GM21423 (cell line): ENCODE measurements around the gene ACSS1.

Experiments used
- ATAC-seq: cut with Tn5 transposase; IDR thresholded peaks from one replicate; pipeline ENCODE4 v1.9.1; 2021; ENCODE audit warnings: mild to moderate bottlenecking, moderate library complexity; ENCODE audit not compliant: unreplicated experiment

Gene ACSS1

GRCh38 chr20:25046736-25047666 is 10.9 kb downstream of the ACSS1 start:
- ATAC-seq: no peak

- no peak for ATAC-seq
These were observed 11.7 kb downstream of the ACSS1 start for GRCh38 chr20:25046181-25046641.

GRCh38 chr20:25045343-25045712 is 12.6 kb downstream of the ACSS1 start:
- ATAC-seq: no peak

GRCh38 chr20:25044660-25045342 is 13.1 kb downstream of the ACSS1 start:
- ATAC-seq: no peak

- no peak for ATAC-seq
These were observed 13.7 kb downstream of the ACSS1 start for GRCh38 chr20:25044261-25044560.

GRCh38 chr20:25043499-25044260 is 14.3 kb downstream of the ACSS1 start:
- ATAC-seq: no peak

GRCh38 chr20:25042531-25043498 is 15.1 kb downstream of the ACSS1 start:
- peak; percentile 92 for ATAC-seq

GRCh38 chr20:25041813-25042530 is 16.0 kb downstream of the ACSS1 start:
- ATAC-seq: no peak

- no peak for ATAC-seq
These were observed 17.5 kb downstream of the ACSS1 start for GRCh38 chr20:25040438-25040831.

- ATAC-seq: no peak
These were observed 18.1 kb downstream of the ACSS1 start for GRCh38 chr20:25039697-25040437.

- no peak for ATAC-seq
These were observed 19.3 kb downstream of the ACSS1 start for GRCh38 chr20:25038591-25039015.

GRCh38 chr20:25038103-25038410 is 19.9 kb downstream of the ACSS1 start:
- ATAC-seq: no peak

GRCh38 chr20:25037288-25038102 is 20.4 kb downstream of the ACSS1 start:
- ATAC-seq: no peak

- no peak for ATAC-seq
These were observed 21.5 kb downstream of the ACSS1 start for GRCh38 chr20:25036331-25036936.

- no peak for ATAC-seq
These were observed 22.0 kb downstream of the ACSS1 start for GRCh38 chr20:25035921-25036320.

- no peak for ATAC-seq
These were observed 24.0 kb downstream of the ACSS1 start for GRCh38 chr20:25033924-25034300.

- ATAC-seq: no peak
These were observed 24.5 kb downstream of the ACSS1 start for GRCh38 chr20:25033265-25033923.
